Measurements from ENCODE around the gene ARSK. TPM values are rescaled to one million over a fixed set of nuclear protein-coding genes. Genes with fewer than 3 reads are reported as not detected.

The ARSK gene
- total and polyA plus RNA-seq, 10 of the 15 experiments (the other 5 are each of a cell fraction or from before 2014, with no cell fraction given) = 1.6 to 9.5 (median 5.8) TPM

DNA sequence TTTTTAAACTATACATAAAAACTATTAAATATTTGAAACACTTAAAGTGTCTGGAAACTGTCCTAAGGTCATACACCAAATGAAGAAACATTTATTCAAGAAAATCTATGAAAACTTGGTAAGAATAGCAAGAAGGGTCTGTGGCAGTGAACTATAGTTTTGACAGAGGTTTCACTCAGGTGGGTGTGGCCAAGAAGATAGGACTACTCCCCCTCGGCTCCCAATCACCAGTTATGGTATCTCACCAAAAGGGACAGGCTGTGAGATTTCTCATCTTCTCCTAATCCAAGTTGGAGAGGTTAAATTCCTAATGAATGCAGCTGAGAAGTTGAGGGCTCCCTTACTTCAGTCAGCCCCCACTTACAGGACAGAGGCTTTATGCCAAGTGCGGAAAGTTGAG is 2.9 kb downstream of the ARSK start:
- TF ChIP-seq, protein P1, sequence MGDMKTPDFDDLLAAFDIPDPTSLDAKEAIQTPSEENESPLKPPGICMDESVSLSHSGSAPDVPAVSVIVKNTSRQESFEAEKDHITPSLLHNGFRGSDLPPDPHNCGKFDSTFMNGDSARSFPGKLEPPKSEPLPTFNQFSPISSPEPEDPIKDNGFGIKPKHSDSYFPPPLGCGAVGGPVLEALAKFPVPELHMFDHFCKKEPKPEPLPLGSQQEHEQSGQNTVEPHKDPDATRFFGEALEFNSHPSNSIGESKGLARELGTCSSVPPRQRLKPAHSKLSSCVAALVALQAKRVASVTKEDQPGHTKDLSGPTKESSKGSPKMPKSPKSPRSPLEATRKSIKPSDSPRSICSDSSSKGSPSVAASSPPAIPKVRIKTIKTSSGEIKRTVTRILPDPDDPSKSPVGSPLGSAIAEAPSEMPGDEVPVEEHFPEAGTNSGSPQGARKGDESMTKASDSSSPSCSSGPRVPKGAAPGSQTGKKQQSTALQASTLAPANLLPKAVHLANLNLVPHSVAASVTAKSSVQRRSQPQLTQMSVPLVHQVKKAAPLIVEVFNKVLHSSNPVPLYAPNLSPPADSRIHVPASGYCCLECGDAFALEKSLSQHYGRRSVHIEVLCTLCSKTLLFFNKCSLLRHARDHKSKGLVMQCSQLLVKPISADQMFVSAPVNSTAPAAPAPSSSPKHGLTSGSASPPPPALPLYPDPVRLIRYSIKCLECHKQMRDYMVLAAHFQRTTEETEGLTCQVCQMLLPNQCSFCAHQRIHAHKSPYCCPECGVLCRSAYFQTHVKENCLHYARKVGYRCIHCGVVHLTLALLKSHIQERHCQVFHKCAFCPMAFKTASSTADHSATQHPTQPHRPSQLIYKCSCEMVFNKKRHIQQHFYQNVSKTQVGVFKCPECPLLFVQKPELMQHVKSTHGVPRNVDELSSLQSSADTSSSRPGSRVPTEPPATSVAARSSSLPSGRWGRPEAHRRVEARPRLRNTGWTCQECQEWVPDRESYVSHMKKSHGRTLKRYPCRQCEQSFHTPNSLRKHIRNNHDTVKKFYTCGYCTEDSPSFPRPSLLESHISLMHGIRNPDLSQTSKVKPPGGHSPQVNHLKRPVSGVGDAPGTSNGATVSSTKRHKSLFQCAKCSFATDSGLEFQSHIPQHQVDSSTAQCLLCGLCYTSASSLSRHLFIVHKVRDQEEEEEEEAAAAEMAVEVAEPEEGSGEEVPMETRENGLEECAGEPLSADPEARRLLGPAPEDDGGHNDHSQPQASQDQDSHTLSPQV (IDR thresholded peaks at IDR 0.05) = no peak
- no peak for TF ChIP-seq BACH1 (IDR thresholded peaks at IDR 0.05; ENCODE audit: borderline replicate concordance)
- TF ChIP-seq YBX1 (IDR thresholded peaks at IDR 0.05) = no peak
- TF ChIP-seq, protein P2, sequence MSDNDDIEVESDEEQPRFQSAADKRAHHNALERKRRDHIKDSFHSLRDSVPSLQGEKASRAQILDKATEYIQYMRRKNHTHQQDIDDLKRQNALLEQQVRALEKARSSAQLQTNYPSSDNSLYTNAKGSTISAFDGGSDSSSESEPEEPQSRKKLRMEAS (IDR thresholded peaks at IDR 0.05; ENCODE audit: low read depth, low read length) = no peak
- TF ChIP-seq LARP7 (IDR thresholded peaks at IDR 0.05) = no peak
- no peak for TF ChIP-seq YY1 (IDR thresholded peaks at IDR 0.05; ENCODE audit: low read depth, low read length)
- TF ChIP-seq KDM1A (IDR thresholded peaks at IDR 0.05; ENCODE audit: borderline replicate concordance) = no peak
- TF ChIP-seq CREB1 (IDR thresholded peaks at IDR 0.05; ENCODE audit: low read depth) = no peak
- TF ChIP-seq, protein P3, sequence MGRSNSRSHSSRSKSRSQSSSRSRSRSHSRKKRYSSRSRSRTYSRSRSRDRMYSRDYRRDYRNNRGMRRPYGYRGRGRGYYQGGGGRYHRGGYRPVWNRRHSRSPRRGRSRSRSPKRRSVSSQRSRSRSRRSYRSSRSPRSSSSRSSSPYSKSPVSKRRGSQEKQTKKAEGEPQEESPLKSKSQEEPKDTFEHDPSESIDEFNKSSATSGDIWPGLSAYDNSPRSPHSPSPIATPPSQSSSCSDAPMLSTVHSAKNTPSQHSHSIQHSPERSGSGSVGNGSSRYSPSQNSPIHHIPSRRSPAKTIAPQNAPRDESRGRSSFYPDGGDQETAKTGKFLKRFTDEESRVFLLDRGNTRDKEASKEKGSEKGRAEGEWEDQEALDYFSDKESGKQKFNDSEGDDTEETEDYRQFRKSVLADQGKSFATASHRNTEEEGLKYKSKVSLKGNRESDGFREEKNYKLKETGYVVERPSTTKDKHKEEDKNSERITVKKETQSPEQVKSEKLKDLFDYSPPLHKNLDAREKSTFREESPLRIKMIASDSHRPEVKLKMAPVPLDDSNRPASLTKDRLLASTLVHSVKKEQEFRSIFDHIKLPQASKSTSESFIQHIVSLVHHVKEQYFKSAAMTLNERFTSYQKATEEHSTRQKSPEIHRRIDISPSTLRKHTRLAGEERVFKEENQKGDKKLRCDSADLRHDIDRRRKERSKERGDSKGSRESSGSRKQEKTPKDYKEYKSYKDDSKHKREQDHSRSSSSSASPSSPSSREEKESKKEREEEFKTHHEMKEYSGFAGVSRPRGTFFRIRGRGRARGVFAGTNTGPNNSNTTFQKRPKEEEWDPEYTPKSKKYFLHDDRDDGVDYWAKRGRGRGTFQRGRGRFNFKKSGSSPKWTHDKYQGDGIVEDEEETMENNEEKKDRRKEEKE (IDR thresholded peaks at IDR 0.05) = no peak
- no peak overlapping the region for H3K4me3 ChIP-seq
- peaks cover 4% of the 10 kb centered on the region; the same call in 1 of the 2 replicates for H3K4me1 ChIP-seq (ENCODE audit: control insufficient read depth, insufficient read depth, low read length)
- H3K79me2 ChIP-seq (ENCODE audit: control insufficient read depth, insufficient read depth, low read length) = peaks cover 23% of the 10 kb centered on the region
- intact Hi-C loops (cut with micrococcal nuclease; ENCODE audit: unreplicated experiment) (loop anchor here (10.0 kb wide), 2 partner anchors 177 to 287 kb away; partner anchors contain the start of gene RHOBTB3), in situ Hi-C loops (cut with MboI) (no loop called here)
- no peak for ATAC-seq
- no peak overlapping the region for H3K9ac ChIP-seq (ENCODE audit: control insufficient read depth, insufficient read depth, low read length)
- ChIA-PET CTCF (no interaction called here), RAD21 (ENCODE audit: unreplicated experiment) (interaction anchor here (1.1 kb wide), 1 partner anchor 14 kb away, joined by 3 read pairs; no protein-coding TSS in a partner anchor), SMC1A (ENCODE audit: uncharacterized antibody, unreplicated experiment) (interaction anchor here (0.8 to 1.2 kb wide), 3 partner anchors 10 to 65 kb away, joined by 3 read pairs; no protein-coding TSS in a partner anchor), POLR2A (no interaction called here)
- no peak overlapping the region for H3K27ac ChIP-seq (ENCODE audit: control insufficient read depth, insufficient read depth)
- no peaks in the 10 kb centered on the region for H3K27me3 ChIP-seq (replicated peaks in 1 of 2; ENCODE audit: control insufficient read depth in 2 of 2, insufficient read depth in 2 of 2, low read length in 1 of 2)
- no peaks in the 10 kb centered on the region for H3K9me3 ChIP-seq (replicated peaks; ENCODE audit: control insufficient read depth, insufficient read depth, low read length)
- WGBS (ENCODE audit: insufficient coverage, insufficient replicate concordance, low lambda C conversion rate, missing lambda C conversion rate) = 80% methylated on average over 2 of the region's 2 CpGs
- BruUV-seq (replicated peaks) = no TSS peak
- no peak for FAIRE-seq
- no peak overlapping the region for H3K4me2 ChIP-seq (ENCODE audit: control insufficient read depth, insufficient read depth)
- H3K36me3 ChIP-seq (ENCODE audit: control insufficient read depth in 2 of 2, insufficient read depth in 2 of 2, low read length in 1 of 2) = no peaks in the 10 kb centered on the region
- no peaks in the 10 kb centered on the region for H4K20me1 ChIP-seq (ENCODE audit: control insufficient read depth, insufficient read depth)
- no peak for DNase-seq (ENCODE audit: low read depth, low spot score)
- H2AFZ ChIP-seq (ENCODE audit: control insufficient read depth, low read depth, low read length) = no peak overlapping the region

All from GM12878 (cell line).